Osteoblast (primary cell): Measurements from ENCODE around the gene THBS2. TPM values are rescaled to one million over a fixed set of nuclear protein-coding genes. Genes with fewer than 3 reads are reported as not detected.

ENCODE experiments used
- DNase-seq: peaks from one replicate; pipeline ENCODE4 v3.0.0; 2011; ENCODE audit warnings: low spot score, mixed read lengths; ENCODE audit not compliant: insufficient read length; ENCODE audit errors: missing footprints
- H2AFZ ChIP-seq: 2 replicates; pipeline ENCODE4 v1.6.0; 2011; ENCODE audit warnings: mild to moderate bottlenecking, low read length
- H3K27ac ChIP-seq: 2 replicates; pipeline ENCODE4 v1.5.1; 2011; ENCODE audit warnings: mild to moderate bottlenecking, low read depth, low read length, moderate library complexity
- H3K27me3 ChIP-seq: 2 replicates; pipeline ENCODE4 v1.6.0; 2012; ENCODE audit warnings: mild to moderate bottlenecking, control low read depth, inconsistent platforms, low read length, moderate library complexity; ENCODE audit not compliant: insufficient read depth
- H3K36me3 ChIP-seq: 2 replicates; pipeline ENCODE4 v1.5.1; 2011; ENCODE audit warnings: mild to moderate bottlenecking, low read length, control low read depth, moderate library complexity; ENCODE audit not compliant: insufficient read depth
- H3K4me1 ChIP-seq: 2 replicates; pipeline ENCODE4 v1.5.1; 2011; ENCODE audit warnings: mild to moderate bottlenecking, low read length, control low read depth, moderate library complexity; ENCODE audit not compliant: insufficient read depth
- H3K4me2 ChIP-seq: 2 replicates; pipeline ENCODE4 v1.6.0; 2011; ENCODE audit warnings: mild to moderate bottlenecking, low read length; ENCODE audit not compliant: insufficient read depth
- H3K4me3 ChIP-seq: fragments of 200-600 bp; sonication (generic); 3 replicates; pipeline ENCODE4 v1.5.1; 2012; ENCODE audit warnings: mild to moderate bottlenecking, low read length, inconsistent platforms; ENCODE audit not compliant: insufficient read depth
- H3K79me2 ChIP-seq: 2 replicates; pipeline ENCODE4 v1.6.0; 2012; ENCODE audit warnings: mild to moderate bottlenecking, low read length, control low read depth, inconsistent platforms; ENCODE audit not compliant: insufficient read depth
- H3K9me3 ChIP-seq: 2 replicates; pipeline ENCODE4 v1.5.1; 2011; ENCODE audit warnings: low read depth, low read length, control low read depth
- H4K20me1 ChIP-seq: 2 replicates; pipeline ENCODE4 v1.6.0; 2012; ENCODE audit warnings: mild to moderate bottlenecking, low read length, control low read depth; ENCODE audit not compliant: insufficient read depth
- total RNA-seq: library from RNA; depleted of rRNA; stranded (reverse); fragments of >200 nt; gene quantifications from 2 replicates; pipeline ENCODE4 v1.2.3, GENCODE V29; 2012
- TF ChIP-seq, protein P1 (sequence below): IDR thresholded peaks from 2 replicates; pipeline ENCODE4 v1.5.1; 2011; ENCODE audit warnings: mild to moderate bottlenecking, low read depth, low read length, moderate library complexity; ENCODE audit errors: extremely low read depth

The THBS2 gene
- total RNA-seq, 1 donor: 1,498 TPM

DNA sequence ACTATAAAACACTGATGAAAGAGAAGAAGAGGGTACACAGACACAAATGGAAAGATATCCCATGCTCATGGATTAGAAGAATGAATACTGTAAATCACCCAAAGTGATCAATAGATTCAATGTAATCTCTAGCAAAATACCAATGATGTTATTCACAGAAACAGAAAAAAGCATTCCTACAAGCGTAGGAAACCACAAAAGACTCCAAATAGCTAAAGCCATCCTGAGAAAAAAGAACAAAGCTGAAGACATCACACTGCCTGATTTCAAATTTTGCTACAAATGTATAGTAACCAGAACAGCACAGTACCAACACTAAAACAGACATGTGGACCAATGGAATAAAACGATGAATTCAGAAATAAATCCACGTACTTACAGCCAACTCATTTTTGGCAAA lies 43.0 kb downstream of the THBS2 start:
- DNase-seq: no peak
- TF ChIP-seq, protein P1, sequence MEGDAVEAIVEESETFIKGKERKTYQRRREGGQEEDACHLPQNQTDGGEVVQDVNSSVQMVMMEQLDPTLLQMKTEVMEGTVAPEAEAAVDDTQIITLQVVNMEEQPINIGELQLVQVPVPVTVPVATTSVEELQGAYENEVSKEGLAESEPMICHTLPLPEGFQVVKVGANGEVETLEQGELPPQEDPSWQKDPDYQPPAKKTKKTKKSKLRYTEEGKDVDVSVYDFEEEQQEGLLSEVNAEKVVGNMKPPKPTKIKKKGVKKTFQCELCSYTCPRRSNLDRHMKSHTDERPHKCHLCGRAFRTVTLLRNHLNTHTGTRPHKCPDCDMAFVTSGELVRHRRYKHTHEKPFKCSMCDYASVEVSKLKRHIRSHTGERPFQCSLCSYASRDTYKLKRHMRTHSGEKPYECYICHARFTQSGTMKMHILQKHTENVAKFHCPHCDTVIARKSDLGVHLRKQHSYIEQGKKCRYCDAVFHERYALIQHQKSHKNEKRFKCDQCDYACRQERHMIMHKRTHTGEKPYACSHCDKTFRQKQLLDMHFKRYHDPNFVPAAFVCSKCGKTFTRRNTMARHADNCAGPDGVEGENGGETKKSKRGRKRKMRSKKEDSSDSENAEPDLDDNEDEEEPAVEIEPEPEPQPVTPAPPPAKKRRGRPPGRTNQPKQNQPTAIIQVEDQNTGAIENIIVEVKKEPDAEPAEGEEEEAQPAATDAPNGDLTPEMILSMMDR: no peak
- peak overlapping the region; percentile 7 for H3K27ac ChIP-seq

DNA sequence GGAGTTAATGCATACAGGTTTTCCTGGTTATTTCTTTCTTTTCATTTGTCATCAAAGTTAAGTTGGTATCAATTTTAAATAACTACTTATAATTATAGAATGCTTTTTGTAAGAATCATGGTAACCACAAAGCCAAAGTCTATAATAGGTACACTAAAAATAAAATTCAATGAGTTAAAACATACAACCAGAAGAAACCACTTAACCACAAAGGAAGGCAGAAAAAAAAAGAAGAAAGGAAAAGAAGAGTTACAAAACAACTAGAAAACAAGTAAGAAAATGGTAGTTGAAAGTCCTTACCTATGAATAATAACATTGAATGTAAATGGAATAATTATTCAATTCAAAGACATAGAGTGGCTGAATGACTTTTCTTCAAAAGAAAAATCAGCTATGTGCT lies 45.6 kb downstream of the THBS2 start:
- DNase-seq: no peak
- Histone ChIP-seq H3K4me3 (no peak overlapping the region), H3K9me3 (no peaks in the 10 kb centered on the region), H3K4me2 (no peak overlapping the region), H2AFZ (no peak overlapping the region), H3K27ac (no peak overlapping the region), H3K27me3 (no peaks in the 10 kb centered on the region), H4K20me1 (no peaks in the 10 kb centered on the region), H3K79me2 (no peaks in the 10 kb centered on the region), H3K36me3 (no peaks in the 10 kb centered on the region), H3K4me1 (peaks cover 15% of the 10 kb centered on the region)
- TF ChIP-seq, protein P1: no peak

More for the DNA sequence above, 43.0 kb downstream of the THBS2 start:
- Histone ChIP-seq H3K4me3 (no peak overlapping the region), H3K27me3 (no peaks in the 10 kb centered on the region), H3K36me3 (peaks cover 15% of the 10 kb centered on the region), H3K9me3 (no peaks in the 10 kb centered on the region), H3K79me2 (no peaks in the 10 kb centered on the region), H2AFZ (no peak overlapping the region), H3K4me1 (peaks cover 23% of the 10 kb centered on the region), H3K4me2 (no peak overlapping the region), H4K20me1 (no peaks in the 10 kb centered on the region)

DNA sequence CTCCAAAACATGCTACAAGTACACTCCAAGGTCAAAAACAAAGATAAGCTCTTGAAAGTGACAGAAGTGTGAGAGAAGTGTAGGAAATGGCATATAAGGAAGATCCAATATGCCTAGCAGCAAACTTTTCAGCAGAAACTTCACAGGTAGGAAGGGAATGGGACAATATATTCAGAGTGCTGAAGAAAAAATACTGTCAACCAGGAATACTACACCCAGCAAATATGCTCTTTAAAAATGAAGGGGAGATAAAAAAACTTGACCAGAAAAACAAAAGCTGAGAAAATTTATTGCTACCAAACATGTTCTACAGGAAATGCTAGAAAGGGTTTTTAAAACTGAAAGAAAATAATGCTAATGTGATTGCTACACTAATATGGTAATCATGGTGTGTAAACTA lies 46.2 kb downstream of the THBS2 start:
- Histone ChIP-seq H3K27me3 (no peaks in the 10 kb centered on the region), H3K4me2 (no peak overlapping the region), H3K36me3 (no peaks in the 10 kb centered on the region), H3K4me1 (peaks cover 15% of the 10 kb centered on the region), H4K20me1 (no peaks in the 10 kb centered on the region), H3K9me3 (no peaks in the 10 kb centered on the region), H3K27ac (no peak overlapping the region), H2AFZ (no peak overlapping the region), H3K79me2 (no peaks in the 10 kb centered on the region), H3K4me3 (no peak overlapping the region)
- no peak for DNase-seq
- TF ChIP-seq, protein P1: no peak

DNA sequence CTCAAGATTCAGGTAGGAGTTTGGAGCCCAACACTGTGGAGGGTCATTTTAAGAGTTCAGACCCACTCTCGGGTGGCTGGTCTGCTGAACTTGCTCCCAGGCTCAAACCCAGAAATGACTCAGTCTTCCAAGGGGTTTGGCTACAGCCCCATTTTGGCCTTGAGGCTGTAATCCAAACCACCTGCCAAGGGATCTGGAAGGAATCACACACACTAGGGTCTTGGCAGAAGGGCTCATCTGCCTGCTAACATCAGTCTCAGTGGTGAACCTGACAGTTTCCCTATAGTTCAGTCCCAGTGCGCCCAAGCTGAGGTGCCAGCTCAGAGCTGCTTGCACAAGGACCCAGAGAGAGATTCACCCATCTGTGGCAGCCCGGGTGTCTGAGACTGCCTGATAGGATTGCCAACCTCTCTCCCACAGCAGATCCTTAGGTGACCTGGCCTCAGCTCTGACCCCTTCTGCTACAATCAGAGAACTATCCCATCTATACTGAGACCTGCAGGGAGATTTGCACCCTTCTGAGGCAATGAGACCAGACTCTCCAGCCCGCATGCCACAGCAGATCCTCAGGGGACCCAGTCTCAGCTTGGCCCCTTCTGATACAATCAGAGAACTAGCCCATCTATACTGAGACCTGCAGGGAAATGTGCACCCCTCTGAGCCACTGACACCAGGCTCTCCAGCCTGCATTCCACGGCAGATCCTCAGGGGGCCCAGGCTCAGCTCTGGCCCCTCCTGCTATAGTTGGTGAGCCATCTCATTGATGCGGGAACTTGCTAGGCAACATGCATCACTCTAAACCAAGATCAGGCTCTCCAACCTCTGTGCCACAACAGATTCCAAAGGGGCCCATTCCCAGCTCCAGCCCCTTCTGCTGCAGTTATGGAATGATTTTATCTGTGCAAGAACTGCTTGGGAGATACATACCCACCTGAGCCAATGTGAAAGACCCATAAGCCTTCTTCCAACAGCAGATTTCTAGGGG lies 48.2 kb downstream of the THBS2 start:
- TF ChIP-seq, protein P1: no peak
- Histone ChIP-seq H3K4me3 (no peak overlapping the region), H3K36me3 (no peaks in the 10 kb centered on the region), H3K27ac (peak overlapping the region; percentile 51), H3K4me2 (no peak overlapping the region), H2AFZ (no peak overlapping the region), H3K9me3 (no peaks in the 10 kb centered on the region), H3K79me2 (no peaks in the 10 kb centered on the region), H4K20me1 (no peaks in the 10 kb centered on the region), H3K4me1 (peaks cover 15% of the 10 kb centered on the region), H3K27me3 (no peaks in the 10 kb centered on the region)
- peak; percentile 76 for DNase-seq
